ENCODE measurements around the gene SORBS1. TPM values are rescaled to one million over a fixed set of nuclear protein-coding genes. Genes with fewer than 3 reads are reported as not detected.

The SORBS1 gene
- total and polyA plus RNA-seq, 9 of the 15 experiments (the other 6 are each of a cell fraction or from before 2014, with no cell fraction given): 2.0 to 13.3 (median 6.5) TPM

DNA sequence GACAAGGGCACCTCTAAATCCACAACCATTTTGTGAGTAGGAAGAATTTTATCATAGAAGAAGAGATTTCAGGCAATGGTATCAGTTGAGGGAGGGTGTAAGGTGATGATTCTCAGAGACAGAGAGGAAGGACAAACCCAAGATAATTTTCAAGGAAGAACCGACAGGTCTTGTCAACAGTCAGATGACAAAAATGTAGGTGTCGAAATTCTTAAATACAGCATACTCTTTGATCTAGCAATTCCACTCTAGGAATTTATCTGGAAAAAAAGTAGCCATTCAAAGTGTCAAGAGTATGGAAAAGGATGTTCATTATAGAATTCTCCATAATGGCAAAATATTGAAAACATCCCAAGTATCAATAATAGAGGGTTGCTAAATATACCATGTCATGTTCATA lies 256.2 kb downstream of the SORBS1 start:
- TF ChIP-seq RUNX1 (IDR thresholded peaks at IDR 0.05; ENCODE audit: low read depth) (no peak), HDAC6 (IDR thresholded peaks at IDR 0.05; ENCODE audit: low read depth, low read length) (no peak), HIVEP1 (CRISPR knock-in tag; IDR thresholded peaks at IDR 0.05) (no peak), STAT5B (CRISPR knock-in tag; IDR thresholded peaks at IDR 0.05) (no peak), HNRNPH1 (optimal IDR thresholded peaks at IDR 0.05; ENCODE audit: low read depth, low read length) (no peak), ZNF384 (IDR thresholded peaks at IDR 0.05; ENCODE audit: low read depth, low read length) (no peak), POLR2AphosphoS5 (IDR thresholded peaks at IDR 0.05; ENCODE audit: control insufficient read depth, insufficient read depth, low read depth, low read length) (no peak), RBBP5 (IDR thresholded peaks at IDR 0.05; ENCODE audit: borderline replicate concordance, insufficient read depth, low read length, poor library complexity, severe bottlenecking) (no peak), RAD21 (CRISPR knock-in tag; conservative IDR thresholded peaks at IDR 0.05 in 1 of 2, IDR thresholded peaks at IDR 0.05 in 1 of 2) (no peak), ZNF766 (CRISPR knock-in tag; conservative IDR thresholded peaks at IDR 0.05) (no peak), MTF1 (CRISPR knock-in tag; IDR thresholded peaks at IDR 0.05; ENCODE audit: borderline replicate concordance) (no peak), HMG20B (CRISPR knock-in tag; IDR thresholded peaks at IDR 0.05) (no peak), TAL1 (IDR thresholded peaks at IDR 0.05) (no peak)
- TF ChIP-seq, protein P1, sequence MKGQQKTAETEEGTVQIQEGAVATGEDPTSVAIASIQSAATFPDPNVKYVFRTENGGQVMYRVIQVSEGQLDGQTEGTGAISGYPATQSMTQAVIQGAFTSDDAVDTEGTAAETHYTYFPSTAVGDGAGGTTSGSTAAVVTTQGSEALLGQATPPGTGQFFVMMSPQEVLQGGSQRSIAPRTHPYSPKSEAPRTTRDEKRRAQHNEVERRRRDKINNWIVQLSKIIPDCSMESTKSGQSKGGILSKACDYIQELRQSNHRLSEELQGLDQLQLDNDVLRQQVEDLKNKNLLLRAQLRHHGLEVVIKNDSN (CRISPR knock-in tag; IDR thresholded peaks at IDR 0.05): no peak
- POLR2A ChIA-PET: no interaction called here
- Histone ChIP-seq H3K9me3 (replicated peaks; ENCODE audit: control insufficient read depth, insufficient read depth, low read depth, low read length) (no peaks in the 10 kb centered on the region), H3K9ac (ENCODE audit: insufficient read depth in 1 of 2, low read depth in 2 of 2, low read length in 2 of 2) (no peak overlapping the region), H3K4me2 (ENCODE audit: insufficient read depth, low read length) (no peak overlapping the region), H3K27ac (ENCODE audit: extremely low read depth, low read depth, low read length) (no peak overlapping the region), H3K4me1 (replicated peaks in 1 of 2; ENCODE audit: control insufficient read depth in 2 of 2, insufficient read depth in 2 of 2, low read length in 2 of 2) (peaks cover 22 to 48% of the 10 kb centered on the region in 2 experiments), H4K20me1 (replicated peaks; ENCODE audit: control insufficient read depth, insufficient read depth, low read length) (no peaks in the 10 kb centered on the region), H2AFZ (ENCODE audit: low read depth, low read length) (no peak overlapping the region), H3K79me2 (ENCODE audit: control insufficient read depth, insufficient read depth, low read length) (no peaks in the 10 kb centered on the region), H3K4me3 (no peak overlapping the region), H3K36me3 (ENCODE audit: control insufficient read depth, insufficient read depth, low read length) (no peaks in the 10 kb centered on the region), H3K27me3 (ENCODE audit: control insufficient read depth in 2 of 2, insufficient read depth in 2 of 2, low read length in 2 of 2) (no peaks in the 10 kb centered on the region), H3K9me1 (ENCODE audit: control insufficient read depth, insufficient read depth, low read length) (no peaks in the 10 kb centered on the region)
- CTCF ChIA-PET (ENCODE audit: low intra/inter-chr PET ratio): no interaction called here
- BruUV-seq (replicated peaks): no TSS peak
- DNase-seq (ENCODE audit: extremely low read depth in 1 of 4, low spot score in 3 of 4) (no peak), ATAC-seq (no peak), FAIRE-seq (no peak)
- WGBS (ENCODE audit: insufficient coverage, low coverage, missing lambda C conversion rate): 37% methylated on average over 2 of the region's 2 CpGs
- intact Hi-C loops (cut with micrococcal nuclease) (no loop called here), in situ Hi-C loops (cut with MboI) (no loop called here)
